ENCODE measurements around the gene INSYN2B.

The INSYN2B gene

DNA sequence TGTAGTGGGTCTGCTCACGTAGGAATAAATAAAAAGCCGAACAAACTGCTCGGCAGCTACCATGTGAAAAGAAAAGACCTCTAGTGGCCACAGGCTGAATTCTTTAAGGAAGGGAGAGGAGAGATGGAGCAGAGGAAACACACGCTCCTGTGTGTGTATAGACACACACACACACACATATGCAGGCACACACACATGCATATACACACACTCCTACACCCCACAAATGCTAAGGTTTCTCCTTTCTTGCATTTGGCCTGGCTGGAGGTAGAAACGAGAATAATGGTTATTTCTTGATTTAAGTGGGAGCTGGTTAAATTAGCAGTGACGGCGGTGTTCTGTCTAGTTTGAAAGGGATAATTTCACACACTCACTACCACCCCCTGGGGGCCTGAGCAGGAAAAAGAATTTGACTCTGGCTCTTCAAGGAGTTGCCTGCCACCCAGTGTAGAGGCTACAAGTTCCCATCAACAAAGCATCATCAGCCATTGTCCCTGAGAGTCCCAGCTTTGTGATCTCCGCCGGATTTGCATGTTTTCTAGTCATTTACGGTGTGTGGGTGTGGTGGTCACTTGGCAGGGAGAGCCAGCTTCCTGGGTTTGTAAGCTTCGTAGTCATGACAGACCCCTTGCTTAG is at the start of gene INSYN2B:
Gene INSYN2B (minus strand): TSS at position 78 of the 636 bp plus-strand sequence. CDS start 96,597 bp downstream, outside the sequence.
- no peak for DNase-seq

DNA sequence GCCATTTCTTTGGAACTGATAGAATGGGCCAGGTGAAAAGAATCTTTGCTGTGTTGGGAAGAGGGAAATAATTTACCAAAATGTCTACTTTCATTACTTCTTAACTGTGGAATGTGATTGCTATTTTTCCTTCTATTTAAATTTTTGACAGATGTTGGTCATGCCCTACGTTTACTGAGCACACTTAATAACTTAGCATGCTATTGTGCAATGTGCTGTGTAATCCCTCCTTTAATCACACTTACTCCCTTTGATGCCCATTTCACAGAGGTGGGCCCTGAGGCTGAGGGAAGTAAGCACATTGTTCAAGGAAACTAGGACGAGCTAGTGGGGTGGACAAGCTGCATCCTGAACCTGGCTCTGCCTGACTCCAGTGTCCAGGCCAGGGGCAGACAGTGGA is 47.8 kb upstream of the INSYN2B start:
- DNase-seq = no peak

DNA sequence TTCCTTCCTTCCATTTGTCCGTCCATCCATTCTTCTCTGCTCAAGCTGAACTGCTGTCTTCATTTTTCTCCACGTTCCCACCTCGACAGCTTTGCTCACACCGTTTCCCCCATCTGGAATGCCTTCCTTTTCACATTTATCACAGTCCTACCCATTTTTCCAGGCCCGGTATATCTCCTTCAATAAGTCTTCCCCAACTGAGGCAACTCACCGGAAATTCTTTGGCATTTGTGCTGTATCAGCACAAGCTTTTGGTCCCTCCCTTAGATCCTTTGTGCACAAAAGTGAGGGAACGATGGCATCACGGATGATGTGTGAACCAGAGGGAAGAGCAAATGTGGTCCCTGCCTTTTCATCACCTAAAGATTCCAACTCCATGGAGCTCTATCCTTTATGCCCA is 45.6 kb upstream of the INSYN2B start:
- no peak for DNase-seq

DNA sequence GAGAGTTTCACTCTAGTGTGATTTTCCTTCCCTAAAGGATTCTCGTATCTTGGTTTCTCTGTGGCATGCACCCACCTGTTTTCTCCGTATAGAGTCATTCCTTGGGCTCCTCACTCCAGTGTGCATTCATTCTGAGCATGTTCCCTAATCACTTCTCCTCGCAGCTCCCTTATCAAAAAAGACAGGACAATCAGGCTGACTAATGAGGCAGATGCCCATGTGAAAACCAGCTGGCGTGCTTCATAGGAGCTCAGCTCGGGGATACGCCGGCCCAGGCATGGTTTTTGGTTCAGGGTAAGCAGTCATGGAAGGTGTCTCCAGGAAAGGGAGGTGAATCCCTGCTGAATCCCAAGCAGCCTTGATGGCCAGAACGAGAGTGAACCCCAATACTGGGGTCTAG is 41.2 kb upstream of the INSYN2B start:
- no peak for DNase-seq

DNA sequence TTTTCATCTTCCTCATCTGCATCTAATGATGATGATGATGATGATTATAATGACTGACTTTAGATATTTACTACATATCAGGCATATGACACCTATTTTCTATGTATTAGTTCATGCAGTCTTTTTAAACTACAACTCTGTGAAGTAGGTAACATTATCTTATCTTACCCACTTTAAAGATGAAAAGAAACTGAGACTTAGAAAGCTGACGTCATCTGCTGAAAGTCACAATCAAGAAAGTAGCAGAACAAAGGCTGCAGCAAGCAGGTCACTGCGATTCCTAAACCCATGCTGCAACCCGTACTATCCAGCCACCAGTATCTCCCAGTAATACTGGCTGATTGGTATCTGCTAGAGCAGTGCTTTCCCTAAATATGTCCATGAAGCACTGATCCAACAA is 40.1 kb upstream of the INSYN2B start:
- DNase-seq = no peak

DNA sequence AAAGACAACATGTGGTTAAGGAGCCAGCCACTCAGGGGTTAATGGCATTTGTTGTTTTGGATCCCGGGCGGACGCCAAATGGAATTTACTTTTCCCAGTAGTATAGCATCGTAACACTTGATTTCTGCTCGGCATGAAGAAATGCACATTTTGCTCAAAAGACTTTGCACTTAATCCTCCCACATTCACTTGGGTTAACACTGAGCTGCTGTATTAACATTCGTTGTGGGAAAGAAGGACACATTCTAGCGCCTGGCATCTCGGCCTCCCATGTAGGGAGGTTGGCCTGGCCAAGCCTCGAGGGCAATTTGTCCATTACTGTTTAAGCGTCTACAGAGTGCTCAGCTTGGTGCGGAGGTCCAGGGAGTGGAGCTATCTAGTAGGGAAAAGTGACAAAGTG is 32.3 kb upstream of the INSYN2B start:
- DNase-seq = no peak

DNA sequence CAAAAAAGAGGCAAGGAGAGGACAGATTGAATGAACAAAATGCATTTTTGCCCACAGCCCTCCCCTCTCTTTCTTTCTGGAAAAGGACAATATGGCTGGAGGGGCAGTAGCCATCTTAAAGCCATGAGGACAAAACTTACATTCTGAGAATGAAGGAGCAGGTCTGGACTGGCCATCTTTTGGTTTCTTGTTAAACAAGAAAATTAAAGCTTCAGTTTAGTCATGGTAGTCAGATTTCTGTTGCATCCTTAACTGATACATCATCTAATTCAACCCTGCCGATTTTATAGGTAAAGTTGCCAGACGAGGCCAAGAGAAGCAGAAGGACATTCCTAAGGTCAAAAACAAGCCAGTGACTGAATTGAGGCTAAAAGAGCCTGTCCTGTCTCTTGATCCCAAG is 31.5 kb upstream of the INSYN2B start:
- no peak for DNase-seq

DNA sequence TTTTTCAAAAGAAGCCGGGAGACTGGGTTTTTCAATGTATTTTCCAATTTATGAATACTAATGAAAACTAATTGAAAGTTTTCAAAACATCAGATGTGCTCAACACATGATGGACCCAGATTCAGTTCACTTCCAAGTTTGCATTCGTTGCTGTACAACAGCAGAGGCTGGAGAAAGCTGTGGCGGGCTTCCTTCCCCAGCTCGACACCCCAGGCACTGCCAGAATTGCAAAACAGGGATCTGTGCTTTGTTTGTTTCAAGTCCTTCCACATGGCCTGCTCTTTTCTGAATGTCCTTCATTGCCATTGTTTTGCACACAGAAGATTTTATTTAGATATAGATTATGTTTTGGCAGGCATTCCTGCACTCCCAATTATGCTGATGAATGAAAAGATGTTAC is 30.3 kb upstream of the INSYN2B start:
- DNase-seq = no peak

DNA sequence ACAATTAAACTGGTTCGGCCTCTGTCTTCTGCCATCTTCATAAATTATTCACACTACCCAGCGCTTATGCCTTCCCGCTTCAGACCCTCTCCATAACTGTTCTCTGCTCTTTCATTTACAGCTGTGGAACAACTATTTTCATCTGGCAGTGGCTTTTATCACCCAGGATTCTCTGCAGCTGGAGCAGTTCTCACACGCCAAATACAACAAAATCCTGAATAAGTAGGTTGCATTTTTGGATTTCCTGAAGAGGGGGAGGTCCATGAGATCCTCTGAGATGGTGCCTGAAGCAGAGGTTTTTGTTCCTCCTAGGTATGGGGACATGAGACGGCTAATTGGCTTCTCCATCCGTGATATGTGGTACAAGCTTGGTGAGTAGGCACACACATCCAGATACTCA is 28.1 kb upstream of the INSYN2B start:
- no peak for DNase-seq

DNA sequence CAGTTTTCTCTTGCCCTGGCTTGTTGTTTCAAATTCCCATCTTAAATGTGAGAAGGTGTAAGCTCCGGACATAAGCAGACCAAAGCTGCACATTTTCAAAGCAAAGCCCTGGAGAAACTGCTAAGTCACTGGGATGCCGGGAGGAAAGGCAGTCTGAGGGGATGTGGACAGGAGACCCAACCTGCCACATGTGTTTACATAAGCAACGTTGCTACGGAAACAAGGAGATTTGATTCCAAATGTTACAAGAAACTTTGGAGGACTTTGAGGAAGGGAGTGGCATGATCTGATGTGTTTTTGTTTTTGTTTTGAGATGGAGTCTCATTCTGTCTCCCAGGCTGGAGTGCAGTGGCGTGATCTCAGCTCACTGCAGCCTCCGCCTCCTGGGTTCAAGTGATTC is 25.7 kb upstream of the INSYN2B start:
- no peak for DNase-seq

DNA sequence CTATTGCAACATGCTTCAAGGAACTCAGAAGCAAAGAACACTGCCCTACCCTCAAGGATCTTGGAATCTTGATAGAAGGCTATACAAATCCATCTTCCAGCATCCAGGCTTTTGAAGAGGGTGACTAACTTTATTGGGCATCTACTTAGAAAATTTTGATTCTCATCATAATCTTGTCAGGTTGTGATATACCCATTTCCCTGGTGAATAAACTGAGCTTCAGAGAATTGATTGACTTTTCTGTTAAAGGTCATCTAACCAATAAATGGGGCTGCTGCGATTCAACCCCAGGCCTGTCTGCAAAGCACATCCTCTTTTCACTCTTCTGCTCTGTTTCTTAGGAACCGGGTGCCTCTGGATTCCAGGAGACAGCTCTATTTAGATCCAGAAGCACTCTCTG is 19.9 kb upstream of the INSYN2B start:
- DNase-seq = no peak

DNA sequence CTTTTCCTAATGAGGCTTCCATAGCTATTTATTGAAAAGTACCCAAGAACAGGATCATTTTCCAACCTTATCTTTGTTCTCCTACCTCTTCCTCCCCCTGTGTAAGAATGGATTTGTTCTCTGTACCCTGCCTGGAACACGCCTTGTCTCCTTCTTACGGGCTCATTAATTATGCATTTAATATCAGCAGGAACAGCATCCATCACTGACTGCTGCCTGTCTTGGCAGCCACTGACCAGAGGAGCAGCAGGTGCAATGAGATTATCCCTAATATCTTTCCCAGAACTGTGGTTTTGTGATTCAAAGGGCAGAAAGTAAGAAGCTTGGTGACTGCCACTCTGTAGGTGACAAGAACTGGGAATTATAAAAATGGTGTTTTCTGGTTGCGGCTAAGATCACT is 19.3 kb upstream of the INSYN2B start:
- DNase-seq = no peak

DNA sequence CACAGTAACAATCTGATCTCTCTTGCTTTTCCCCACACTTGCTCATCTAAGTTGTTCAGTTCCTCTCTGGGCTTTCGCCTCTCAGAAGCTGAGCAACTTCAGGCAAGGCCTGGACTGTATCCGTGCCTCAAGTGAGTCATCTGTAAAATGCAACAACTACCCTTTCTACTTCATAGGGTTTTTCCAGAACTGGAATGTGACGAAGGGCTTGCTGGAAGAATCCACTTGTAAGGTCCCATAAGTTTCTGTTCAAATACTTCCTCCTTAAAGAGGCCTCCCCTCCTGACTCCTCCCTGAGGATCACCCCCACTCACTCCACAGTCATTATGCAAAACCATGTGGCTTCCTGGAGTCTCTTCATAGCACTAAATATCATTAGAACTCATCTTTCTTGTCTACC is 17.5 kb upstream of the INSYN2B start:
- no peak for DNase-seq

DNA sequence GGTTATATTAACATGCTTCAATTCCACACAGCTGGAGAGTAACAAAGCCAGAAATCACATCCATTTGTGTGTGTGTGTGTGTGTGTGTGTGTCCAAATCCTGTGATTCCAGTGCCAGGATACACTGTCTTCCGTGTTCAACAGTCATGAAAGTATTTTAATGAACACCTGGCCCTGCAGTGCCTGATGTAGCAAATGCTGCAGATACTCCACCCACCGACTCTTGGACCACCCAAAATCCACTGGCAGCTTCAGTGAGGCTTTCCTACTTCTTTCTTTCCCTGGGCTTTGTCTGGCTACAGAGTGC is 13.1 kb upstream of the INSYN2B start:
- no peak for DNase-seq

DNA sequence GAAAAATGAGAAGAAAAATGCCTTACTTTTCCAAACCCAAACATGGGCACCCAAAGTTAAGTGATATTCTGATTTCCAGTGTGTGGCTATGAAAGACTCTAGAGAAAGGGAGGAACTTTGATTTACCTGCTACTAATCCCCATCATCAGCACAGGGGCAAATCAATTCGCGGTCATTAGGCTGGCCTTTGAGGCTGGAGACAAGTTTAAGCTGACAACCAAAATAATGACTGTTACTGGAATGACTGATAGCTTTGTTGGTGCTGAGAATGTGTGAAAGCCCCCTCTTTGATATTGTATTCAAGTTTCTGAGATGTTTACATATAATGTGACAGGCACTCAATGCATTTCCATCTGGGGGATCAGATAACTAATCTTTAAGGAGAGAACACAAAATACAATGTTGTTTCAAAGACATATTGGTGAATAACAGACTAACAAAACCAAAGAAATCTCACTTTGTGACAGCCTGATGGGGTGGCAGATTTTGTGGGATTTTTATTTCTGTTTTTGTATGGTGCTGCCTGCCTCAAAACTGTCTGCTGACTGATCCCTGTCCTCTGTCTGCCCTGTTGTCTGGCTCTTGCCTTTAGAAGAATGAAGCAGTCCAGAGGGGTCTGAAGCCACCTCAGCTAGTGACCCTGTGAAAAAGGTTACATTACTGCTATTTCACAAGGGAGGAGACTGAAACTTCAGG is 12.6 kb upstream of the INSYN2B start:
- DNase-seq = no peak

DNA sequence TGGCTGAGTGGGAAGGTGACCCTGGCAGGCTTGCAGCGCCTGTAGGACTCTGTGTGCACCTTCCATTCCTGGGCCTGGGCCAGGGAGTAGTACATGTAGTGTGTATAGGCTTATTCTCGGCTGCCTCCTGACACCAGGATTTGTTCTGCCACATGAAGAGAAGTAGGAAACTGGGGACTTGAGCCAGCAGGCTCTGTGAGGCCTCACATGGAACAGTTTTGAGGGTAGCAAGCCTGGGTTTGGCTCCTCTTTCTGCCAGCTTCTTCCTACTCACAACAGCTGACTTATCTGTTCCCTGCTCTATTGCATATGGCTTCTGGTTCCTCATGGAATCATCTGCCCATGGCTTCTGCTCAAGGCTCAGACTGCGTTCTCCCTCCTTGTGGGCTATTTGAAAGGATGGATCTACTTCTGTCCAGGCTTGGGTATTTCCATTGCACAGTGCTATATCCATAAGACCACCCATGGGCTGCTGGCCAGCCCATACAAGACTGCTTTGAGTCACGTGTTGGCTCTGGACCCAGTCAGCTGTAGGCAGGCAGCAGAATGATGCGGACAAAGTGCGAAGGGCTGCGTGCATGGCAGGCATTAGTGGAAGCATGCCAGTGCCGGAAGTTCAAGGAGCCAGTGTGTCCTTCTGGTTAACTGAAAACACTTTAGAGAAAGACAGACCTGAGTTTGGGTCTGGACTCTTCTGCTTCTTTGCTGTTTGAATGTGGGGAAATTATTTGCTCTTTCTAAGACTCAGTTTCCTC is 11.0 kb upstream of the INSYN2B start:
- no peak for DNase-seq

DNA sequence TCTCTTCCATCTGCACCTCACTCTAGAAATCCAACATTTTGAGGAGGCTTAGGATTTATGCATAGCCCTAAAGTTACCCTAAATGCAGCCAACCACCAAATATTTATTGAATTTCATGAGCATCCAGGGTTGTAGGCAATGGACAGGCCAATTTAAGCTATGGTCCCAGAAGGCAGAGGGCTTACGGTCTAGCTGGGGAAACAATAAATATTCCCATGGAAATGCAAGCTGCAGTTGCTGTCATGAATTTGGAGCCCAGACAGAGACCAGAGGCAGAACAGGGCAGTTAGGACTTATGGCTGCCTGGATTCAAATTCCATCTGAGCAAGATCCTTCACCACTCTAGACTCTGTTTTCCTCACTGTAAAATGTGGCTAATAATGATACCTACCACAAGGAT is 9.1 kb upstream of the INSYN2B start:
- no peak for DNase-seq

DNA sequence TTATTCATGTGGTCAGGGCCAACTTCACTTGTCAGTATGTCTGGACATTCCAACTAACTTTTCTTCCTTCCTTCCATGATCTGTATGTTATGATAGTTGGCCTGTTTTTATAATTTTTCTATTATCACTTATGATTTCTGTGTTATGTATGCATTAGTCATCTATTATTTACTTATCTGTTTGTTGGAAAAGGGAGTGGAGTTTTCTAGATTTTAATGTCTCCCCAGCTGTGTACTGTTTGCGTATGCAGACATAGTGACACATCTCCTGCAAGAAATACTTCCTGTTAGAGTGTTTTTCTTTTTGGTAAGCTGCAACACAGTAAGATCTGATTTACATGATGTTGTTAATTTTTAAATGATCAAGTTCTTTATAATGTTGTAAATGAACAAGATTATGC is 8.7 kb upstream of the INSYN2B start:
- DNase-seq = no peak

DNA sequence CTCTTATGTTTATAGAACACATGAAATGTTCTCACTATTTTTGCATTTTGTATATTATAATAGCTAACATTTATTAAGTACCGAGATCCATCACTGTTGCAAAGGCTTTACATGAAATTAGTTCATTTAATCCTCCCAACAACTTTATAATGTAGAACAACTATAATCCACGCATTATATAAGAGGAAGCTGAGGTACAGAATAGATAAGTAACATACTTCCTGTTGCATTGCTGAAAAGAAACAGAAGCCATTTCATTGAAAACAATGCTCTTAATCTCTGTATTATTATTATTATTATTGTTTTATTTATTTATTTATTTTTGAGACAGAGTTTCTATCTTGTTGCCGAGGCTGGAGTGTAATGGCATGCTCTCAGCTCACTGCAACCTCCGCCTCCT is 7.9 kb upstream of the INSYN2B start:
- no peak for DNase-seq

DNA sequence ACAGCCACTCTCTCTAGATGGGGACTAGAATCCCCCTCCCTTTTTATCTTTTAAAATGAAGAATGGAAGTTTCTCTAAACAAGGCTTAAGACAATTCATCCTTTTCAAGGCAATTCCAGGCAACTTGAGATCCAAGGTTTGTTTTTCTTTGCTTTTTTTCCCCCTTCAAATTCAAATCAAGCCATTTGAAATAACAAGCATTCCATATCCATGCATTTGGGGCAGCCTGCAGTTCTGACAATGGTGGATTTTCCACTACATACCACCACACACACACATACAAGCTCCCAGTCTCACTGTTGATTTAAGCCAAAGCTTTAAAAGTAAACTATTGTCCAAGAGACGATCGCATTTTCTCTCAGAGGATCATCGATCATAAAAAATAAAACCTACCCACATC is 424 bp downstream of the INSYN2B start:
- no peak for DNase-seq

DNA sequence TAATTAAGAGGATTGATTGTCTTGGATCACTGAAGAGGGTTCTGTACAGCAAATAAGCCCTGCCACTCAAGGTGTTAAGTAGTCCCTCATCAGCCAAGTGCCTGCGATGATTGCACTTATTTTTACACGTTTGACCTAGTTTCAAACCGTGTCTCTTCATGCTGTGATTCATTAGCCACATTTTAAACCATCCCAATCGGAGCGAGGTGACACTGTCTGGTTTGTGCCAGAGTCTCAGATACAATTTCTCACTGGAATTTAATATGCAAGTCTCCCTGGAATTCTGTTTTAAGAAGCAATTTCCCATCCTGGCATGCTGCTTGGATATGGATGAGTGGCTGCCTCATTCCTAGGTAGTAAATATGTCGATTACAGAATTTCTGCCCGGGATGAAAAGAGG is 1.6 kb downstream of the INSYN2B start:
- no peak for DNase-seq

DNA sequence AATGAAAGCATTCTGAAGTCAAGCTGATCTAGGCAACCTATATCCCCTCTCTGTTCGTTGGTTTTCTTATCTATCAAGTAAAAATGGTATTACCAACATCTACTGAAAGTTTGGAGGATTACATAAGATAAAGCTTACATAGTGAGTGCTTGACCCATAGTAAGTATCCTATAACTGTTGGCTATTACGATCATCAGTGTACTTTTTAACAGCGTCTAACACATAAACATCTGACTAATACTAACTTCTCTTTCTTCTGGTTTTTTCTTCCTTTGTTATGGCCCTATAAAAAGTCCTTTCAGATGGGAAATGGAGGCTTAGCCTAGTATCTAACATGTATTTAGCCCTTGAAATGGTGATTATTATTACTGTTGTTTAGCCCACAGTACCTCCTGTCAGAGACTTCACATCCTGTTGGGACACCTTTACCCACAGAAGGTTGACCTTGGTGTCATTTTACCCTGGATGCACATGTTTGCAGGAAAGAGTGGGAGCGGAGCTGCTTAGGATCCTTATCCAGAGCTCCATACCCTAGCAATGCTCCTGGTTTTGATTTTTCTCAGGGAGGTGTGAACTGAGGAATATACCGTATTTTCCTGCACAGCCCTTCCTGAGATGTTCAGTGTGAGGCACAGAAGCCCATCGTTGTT is 6.0 kb downstream of the INSYN2B start:
- DNase-seq = no peak

DNA sequence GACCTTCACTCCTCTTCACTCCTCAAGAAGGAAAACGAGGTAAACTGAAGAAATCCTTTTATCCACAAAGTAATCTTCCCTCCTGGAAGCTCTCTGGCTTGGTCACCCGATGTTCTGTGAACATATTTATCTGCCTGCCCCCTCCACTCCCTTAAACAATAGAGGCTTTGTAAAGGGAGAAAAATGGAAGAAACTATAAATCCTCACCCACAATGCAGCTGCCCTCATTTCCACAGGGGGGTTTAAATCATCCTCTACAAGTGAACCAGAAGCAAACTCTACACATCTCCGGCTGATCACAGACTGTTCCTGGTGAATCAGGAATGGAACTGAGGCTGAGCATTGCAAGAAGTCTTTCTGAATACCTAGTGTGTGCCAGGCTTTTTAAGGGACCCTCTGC is 7.2 kb downstream of the INSYN2B start:
- DNase-seq = no peak

DNA sequence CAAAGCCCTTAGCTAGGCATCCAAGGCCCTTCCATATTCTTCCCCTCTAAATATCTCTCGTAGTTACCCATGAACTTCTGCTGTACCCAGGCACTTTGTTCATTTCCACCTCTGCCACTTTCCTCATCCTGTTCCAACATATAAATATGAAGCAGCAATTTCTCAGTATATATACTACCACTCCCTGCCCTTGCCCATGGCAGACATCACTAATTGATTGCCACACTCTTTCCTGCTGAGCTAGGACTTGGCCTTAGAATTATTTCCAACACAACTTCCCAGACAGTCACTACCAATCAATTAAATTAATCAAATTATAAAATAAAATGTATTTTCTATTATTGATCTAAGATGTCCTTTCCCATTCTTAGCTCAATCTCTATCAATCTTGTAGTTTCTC is 8.5 kb downstream of the INSYN2B start:
- DNase-seq = no peak
